Kidney epithelial cell (primary cell): Measurements from ENCODE around the gene TFPI. TPM values are rescaled to one million over a fixed set of nuclear protein-coding genes. Genes with fewer than 3 reads are reported as not detected.

ENCODE experiments used
- DNase-seq: peaks from one replicate; pipeline ENCODE4 v3.0.0-alpha.2; 2010; ENCODE audit warnings: low read depth
- H3K27me3 ChIP-seq: 2 replicates; pipeline ENCODE4 v1.6.0; 2011; ENCODE audit warnings: low read length; ENCODE audit not compliant: control insufficient read depth, insufficient read depth
- H3K36me3 ChIP-seq: 2 replicates; pipeline ENCODE4 v1.5.1; 2011; ENCODE audit warnings: low read length; ENCODE audit not compliant: control insufficient read depth, insufficient read depth
- H3K4me3 ChIP-seq: 2 replicates; pipeline ENCODE4 v1.5.1; 2011; ENCODE audit warnings: low read depth, mild to moderate bottlenecking, control low read depth, low read length
- CTCF ChIP-seq: IDR thresholded peaks from 2 replicates; pipeline ENCODE4 v1.5.1; 2011; ENCODE audit warnings: mild to moderate bottlenecking, moderate library complexity, low read length, control low read depth, inconsistent platforms; ENCODE audit not compliant: insufficient read depth, poor library complexity, severe bottlenecking
- total RNA-seq: library from RNA; depleted of rRNA; stranded (reverse); fragments of >200 nt; gene quantifications from 2 replicates; pipeline ENCODE4 v1.2.3, GENCODE V29; 2015

Gene TFPI
- total RNA-seq, 1 donor from 2014 or later, result 31.1 TPM

- H3K36me3 ChIP-seq, result no peaks in the 10 kb centered on the region
- TF ChIP-seq CTCF, result no peak
- DNase-seq, result no peak
Measured at GRCh38 chr2:187481543-187481942, 72.7 kb downstream of the TFPI start.

GRCh38 chr2:187478719-187479118, 75.5 kb downstream of the TFPI start:
- DNase-seq, result no peak
- H3K4me3 ChIP-seq, result no peak overlapping the region
- TF ChIP-seq CTCF, result no peak
- no peaks in the 10 kb centered on the region for H3K36me3 ChIP-seq
- H3K27me3 ChIP-seq, result no peaks in the 10 kb centered on the region

More at GRCh38 chr2:187481543-187481942, 72.7 kb downstream of the TFPI start:
- Histone ChIP-seq H3K27me3 (no peaks in the 10 kb centered on the region), H3K4me3 (no peak overlapping the region)

GRCh38 chr2:187477051-187477450, 77.2 kb downstream of the TFPI start:
- DNase-seq, result no peak
- no peak for TF ChIP-seq CTCF
- Histone ChIP-seq H3K4me3 (no peak overlapping the region), H3K27me3 (no peaks in the 10 kb centered on the region), H3K36me3 (no peaks in the 10 kb centered on the region)

- TF ChIP-seq CTCF, result no peak
- DNase-seq, result no peak
- no peak overlapping the region for H3K4me3 ChIP-seq
- no peaks in the 10 kb centered on the region for H3K36me3 ChIP-seq
- H3K27me3 ChIP-seq, result no peaks in the 10 kb centered on the region
Measured at GRCh38 chr2:187475499-187476248, 78.6 kb downstream of the TFPI start.

GRCh38 chr2:187470698-187471097, 83.5 kb downstream of the TFPI start:
- DNase-seq, result no peak

More at GRCh38 chr2:187470698-187471097, 83.5 kb downstream of the TFPI start:
- H3K36me3 ChIP-seq, result peaks cover 3% of the 10 kb centered on the region
- no peak for TF ChIP-seq CTCF
- no peaks in the 10 kb centered on the region for H3K27me3 ChIP-seq
- H3K4me3 ChIP-seq, result no peak overlapping the region
